Forelimb muscle (tissue), 1 donor: ENCODE measurements around the gene CADPS. TPM values are rescaled to one million over a fixed set of nuclear protein-coding genes. Genes with fewer than 3 reads are reported as not detected.

ENCODE experiments used
- DNase-seq: peaks from one replicate; pipeline ENCODE4 v3.0.0-alpha.2; 2013; ENCODE audit warnings: low read depth
- polyA plus RNA-seq: library from polyadenylated mRNA; unstranded; fragments of 120-200 nt; gene quantifications from one replicate; pipeline ENCODE4 v1.2.1, GENCODE V29; 2013; ENCODE audit not compliant: insufficient read length

Gene CADPS
- polyA plus RNA-seq, 1 donor = 2.2 TPM

DNA sequence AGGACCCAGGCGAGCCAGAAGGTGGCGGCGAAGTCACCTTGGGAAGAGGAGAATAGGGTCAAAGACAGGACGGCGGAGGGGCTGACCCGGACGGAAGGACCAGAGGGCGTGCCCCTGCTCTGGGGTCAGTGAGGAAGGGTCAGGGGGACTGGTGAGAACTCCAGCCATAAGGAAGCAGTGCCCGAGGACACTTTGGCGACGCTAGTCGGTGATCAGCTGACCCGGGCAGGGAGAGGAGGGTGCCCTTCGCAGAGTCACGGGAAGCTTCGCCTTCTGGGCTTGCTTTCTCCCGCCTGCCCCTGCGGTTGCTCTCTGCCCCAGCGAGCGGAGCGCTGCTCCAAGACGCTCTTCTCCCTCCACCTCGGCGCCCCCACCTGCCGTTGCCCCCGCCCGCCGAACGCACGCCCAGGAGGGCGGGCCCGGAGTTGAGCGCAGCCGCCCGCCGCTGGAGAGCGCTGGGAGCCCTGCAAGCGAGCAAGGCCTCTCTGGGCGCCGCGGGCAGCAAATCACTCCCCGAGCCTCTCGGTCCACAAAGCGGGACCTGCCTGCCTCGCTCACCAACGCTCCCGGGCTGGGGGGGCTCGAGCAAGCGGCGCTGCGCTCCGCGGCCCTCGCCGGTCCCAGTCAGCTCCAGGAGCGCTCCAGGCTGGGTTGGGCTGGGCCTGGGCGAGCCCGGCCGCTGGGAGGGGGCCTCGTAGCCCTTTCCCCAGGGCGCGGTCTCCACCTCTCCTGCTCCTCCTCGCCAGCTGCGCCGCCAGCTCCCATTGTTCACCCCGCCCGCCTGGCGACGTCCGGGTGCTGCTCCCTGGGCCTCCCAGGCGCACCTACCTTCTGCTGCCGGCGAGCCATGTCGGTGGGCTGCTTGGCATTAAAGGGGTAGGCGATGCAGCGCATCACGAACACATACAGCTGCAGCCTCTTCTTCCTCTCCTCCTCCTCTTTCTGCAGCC lies 1.2 kb downstream of the CADPS start:
- no peak for DNase-seq

DNA sequence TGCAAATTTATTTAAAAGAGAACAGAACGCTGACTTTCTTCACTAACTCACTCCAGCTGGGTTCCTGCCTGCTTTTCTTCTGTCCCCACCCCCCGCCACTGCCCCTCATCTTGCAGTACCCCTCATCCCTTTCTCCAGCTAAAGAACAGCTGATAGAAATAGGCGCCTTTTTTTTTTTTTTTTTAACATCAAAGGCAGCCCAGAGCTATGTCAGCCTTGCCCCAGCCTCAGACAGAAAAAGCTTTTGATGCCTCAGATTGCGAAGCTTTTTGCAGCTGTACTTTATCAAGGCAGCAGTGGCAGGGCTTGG lies 1.8 kb downstream of the CADPS start:
- no peak for DNase-seq

DNA sequence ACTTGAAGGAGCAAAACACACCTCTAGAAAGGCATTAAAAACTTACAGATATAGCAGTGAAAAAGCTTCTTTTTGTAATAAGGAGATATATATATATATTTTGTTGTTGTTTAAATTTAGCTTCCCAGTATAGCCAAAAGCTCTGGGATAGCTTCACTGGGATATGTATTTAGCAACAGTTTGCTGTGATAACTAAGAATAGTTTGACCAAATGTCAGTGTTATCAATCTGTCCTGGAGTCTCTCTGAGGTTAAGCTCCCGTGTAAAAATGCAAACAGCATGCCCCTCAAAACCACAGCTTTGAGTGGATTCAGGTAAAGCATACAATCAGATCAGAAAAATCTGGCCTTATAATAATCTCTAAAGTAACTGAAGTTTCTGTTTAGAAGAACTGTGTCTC lies 2.9 kb downstream of the CADPS start:
- no peak for DNase-seq

GRCh38 chr3:62870321-62870720 lies 4.9 kb downstream of the CADPS start:
- no peak for DNase-seq

DNA sequence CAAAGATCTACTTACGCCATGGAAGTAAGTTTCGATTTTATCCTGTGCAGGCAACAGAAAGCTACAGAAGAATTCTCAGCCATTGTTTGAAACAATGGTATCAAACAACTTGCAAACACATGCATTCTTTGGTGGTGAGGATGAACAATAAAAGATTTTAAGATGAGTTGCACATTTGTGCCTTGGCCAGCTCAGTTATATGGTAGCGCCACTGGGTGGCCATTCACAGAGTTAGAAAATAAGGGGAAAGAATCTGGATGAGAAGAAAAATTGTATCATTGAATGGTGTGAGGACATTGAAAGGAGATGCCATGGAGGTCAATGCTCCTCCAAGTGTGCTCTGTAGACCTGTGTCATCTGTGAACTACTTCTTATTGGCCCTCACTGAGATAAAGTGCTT lies 11.6 kb downstream of the CADPS start:
- DNase-seq = no peak

DNA sequence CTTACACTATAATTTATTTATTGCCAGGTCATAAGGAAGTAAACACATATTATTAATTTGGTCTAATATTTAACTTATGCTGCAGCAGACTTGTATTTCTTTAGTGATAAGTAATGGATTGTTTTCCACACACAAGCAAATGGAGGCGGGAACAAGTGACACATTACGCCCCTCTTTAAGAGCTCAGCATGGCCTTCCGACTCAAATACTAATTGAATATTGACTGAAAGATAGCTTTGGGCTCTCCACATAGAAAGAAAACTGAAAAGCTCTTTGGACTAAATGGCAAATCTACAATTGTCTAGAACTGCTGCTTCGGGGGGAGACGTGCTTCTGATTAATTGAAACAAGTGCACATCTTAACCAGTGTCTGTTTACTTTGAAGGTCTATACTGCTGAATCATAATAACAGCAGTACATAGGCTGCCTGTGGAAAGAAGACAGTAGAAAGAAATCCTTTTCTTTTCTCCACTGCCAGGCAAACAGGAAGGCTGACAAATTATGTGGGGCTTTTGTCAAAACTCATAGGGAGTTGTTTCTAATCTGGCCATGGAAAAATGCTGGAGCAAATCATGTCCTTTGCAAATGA lies 15.9 kb downstream of the CADPS start:
- DNase-seq = no peak

DNA sequence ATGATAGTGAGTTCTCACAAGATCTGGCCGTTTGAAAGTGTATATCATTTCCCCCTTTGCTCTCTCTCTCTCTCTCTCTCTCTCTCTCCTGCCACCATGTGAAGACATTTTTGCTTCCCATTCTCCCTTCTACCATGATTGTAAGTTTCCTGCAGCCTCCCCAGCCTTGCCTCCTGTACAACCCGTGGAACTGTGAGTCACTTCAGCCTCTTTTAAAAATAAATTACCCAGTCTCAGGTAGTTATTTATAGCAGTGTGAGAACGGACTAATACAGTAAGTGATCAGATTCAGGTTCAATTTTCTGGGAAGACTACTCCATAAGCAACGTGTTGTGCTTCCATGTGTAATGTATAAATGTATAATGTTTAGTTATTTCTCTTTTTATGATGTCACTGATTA lies 29.2 kb downstream of the CADPS start:
- DNase-seq = no peak

GRCh38 chr3:62843508-62843907 lies 31.7 kb downstream of the CADPS start:
- DNase-seq = no peak

- no peak for DNase-seq
Measured at GRCh38 chr3:62839748-62840147, 35.5 kb downstream of the CADPS start.

DNA sequence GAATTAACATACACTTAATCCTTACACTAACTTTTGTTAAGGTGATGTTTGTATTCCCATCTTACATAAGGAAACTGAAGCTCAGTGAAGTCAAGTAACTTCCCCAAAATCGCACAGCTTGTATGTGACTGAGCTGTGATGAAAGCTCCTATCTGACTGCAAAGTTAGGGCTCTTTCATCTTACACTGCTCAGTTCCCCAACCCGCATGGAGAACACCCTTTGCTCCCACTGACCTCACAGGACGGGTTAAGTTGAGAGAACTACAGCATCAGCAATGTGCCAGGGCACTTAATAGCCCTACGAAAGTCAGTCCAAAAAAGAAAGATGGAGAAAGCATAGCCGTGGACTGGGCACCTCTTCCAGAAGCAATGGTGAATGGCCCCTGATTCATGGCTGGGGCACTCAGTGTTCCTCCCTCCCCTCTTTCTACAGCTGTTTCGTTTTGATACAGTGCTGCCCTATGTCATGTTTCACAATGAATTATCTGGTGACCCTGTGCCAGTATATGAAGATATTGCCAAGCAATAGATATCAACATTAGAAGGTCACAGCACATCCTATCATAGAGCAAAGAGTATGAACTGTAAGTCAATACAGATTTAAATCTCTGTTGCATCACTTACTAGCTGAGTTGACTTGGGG lies 38.0 kb downstream of the CADPS start:
- DNase-seq = no peak

GRCh38 chr3:62835554-62836236 lies 39.5 kb downstream of the CADPS start:
- DNase-seq = no peak

GRCh38 chr3:62833538-62833937 lies 41.7 kb downstream of the CADPS start:
- no peak for DNase-seq

GRCh38 chr3:62832553-62832952 lies 42.7 kb downstream of the CADPS start:
- DNase-seq = no peak

- no peak for DNase-seq
Measured at GRCh38 chr3:62830727-62831322, 44.4 kb downstream of the CADPS start.

GRCh38 chr3:62827550-62827949 lies 47.7 kb downstream of the CADPS start:
- no peak for DNase-seq

- no peak for DNase-seq
Measured at GRCh38 chr3:62824965-62825592, 50.1 kb downstream of the CADPS start.

GRCh38 chr3:62823461-62824050 lies 51.7 kb downstream of the CADPS start:
- no peak for DNase-seq

DNA sequence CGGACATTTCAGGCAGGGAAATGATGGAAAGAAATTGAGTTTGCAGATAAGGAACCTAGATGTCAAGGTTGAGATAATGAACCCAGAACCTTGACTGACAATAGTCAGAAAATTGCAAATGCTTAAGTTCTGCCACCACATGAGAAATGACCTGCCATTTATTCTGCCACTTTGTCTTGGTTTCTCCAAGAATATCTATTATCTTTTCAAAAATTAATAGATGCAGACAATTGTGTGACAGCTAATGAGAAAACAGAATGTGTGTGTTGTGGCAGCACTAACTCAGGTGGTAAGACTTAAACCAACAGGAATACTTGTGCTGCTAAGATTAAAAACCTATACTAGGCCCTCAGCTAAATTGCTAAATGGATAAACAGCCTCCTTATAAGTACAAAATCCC lies 52.3 kb downstream of the CADPS start:
- DNase-seq = no peak

DNA sequence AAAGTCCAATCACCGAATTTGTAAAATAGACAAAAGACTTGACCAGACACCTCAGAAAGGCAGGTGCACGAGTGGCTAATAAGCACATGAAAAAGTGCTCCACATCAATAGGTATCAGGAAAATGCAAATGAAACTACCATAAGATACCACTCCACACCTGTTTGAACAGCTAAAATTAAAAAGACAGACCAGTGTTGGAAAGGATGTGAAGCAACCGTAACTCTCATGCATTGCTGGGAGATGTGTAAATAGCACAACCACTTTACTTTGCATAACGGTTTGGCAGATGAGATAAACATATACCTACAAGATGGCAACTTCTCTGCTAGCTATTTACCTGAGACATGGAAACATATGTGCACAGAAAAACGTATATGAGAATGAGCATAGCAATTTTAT lies 56.9 kb downstream of the CADPS start:
- no peak for DNase-seq

GRCh38 chr3:62817678-62818077 lies 57.5 kb downstream of the CADPS start:
- DNase-seq = no peak

GRCh38 chr3:62815981-62816380 lies 59.2 kb downstream of the CADPS start:
- no peak for DNase-seq
